Measurements from ENCODE around the gene ASB13.

The ASB13 gene

GRCh38 chr10:5633166-5633749 is 33.1 kb downstream of the ASB13 start:
- no peak for DNase-seq (ENCODE audit: low read depth)
- H3K4me3 ChIP-seq (ENCODE audit: control insufficient read depth, low read depth, low read length): no peak overlapping the region
- TF ChIP-seq CTCF (conservative IDR thresholded peaks at IDR 0.05; ENCODE audit: control insufficient read depth, insufficient read depth, low read depth, low read length): no peak

DNA sequence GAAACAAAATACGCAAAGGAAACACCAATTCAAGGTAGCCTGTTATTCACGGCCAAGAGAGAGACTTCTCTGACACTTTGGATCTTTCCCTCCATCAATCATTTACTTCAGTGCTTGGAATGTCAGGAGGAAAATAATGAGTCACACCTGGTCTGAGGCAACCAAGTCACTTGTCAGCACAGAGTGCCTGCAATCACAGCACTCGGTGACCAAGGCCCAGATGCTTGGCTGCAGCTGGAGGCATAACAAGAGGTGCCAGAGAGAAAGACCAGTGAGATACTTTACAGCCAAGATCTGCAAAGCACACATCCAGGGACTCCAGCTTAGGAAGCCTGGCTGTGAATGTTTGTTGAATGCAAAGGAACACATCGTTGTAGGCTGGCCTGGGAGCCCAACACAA is 33.9 kb downstream of the ASB13 start:
- H3K4me3 ChIP-seq (ENCODE audit: control insufficient read depth, low read depth, low read length): no peak overlapping the region
- no peak for TF ChIP-seq CTCF (conservative IDR thresholded peaks at IDR 0.05; ENCODE audit: control insufficient read depth, insufficient read depth, low read depth, low read length)
- DNase-seq (ENCODE audit: low read depth): peak; percentile 42

DNA sequence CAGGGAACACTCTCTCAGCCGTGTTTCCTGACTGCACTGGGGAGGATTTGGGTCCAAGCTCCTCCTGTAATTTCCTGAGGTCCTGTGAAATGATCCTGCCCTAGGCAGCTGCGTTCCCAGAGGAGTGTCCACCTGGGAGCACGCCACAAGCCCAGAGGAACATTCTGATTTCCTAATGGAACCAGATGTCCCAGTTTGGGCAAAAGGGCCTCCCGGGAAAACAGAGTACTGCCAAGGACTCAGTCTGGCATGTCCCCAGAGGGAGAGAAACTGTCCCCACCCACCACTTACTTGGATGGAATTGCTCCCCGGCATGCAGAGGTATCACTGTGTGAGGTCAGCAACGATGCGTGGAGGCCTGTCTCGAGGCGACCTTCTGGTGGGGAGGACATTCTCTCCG is 34.5 kb downstream of the ASB13 start:
- no peak for TF ChIP-seq CTCF (conservative IDR thresholded peaks at IDR 0.05; ENCODE audit: control insufficient read depth, insufficient read depth, low read depth, low read length)
- DNase-seq (ENCODE audit: low read depth): peak; percentile 24
- H3K4me3 ChIP-seq (ENCODE audit: control insufficient read depth, low read depth, low read length): no peak overlapping the region

- TF ChIP-seq CTCF (conservative IDR thresholded peaks at IDR 0.05; ENCODE audit: control insufficient read depth, insufficient read depth, low read depth, low read length): no peak
- no peak overlapping the region for H3K4me3 ChIP-seq (ENCODE audit: control insufficient read depth, low read depth, low read length)
- DNase-seq (ENCODE audit: low read depth): no peak
Observed at GRCh38 chr10:5630112-5630436, 36.3 kb downstream of the ASB13 start.

- TF ChIP-seq CTCF (conservative IDR thresholded peaks at IDR 0.05; ENCODE audit: control insufficient read depth, insufficient read depth, low read depth, low read length): peak; percentile 100
- no peak overlapping the region for H3K4me3 ChIP-seq (ENCODE audit: control insufficient read depth, low read depth, low read length)
Observed at GRCh38 chr10:5629303-5630111, 36.9 kb downstream of the ASB13 start.

GRCh38 chr10:5628451-5629302 is 37.7 kb downstream of the ASB13 start:
- TF ChIP-seq CTCF (conservative IDR thresholded peaks at IDR 0.05; ENCODE audit: control insufficient read depth, insufficient read depth, low read depth, low read length): no peak
- DNase-seq (ENCODE audit: low read depth): peak; percentile 62
- peak overlapping the region; percentile 37 for H3K4me3 ChIP-seq (ENCODE audit: control insufficient read depth, low read depth, low read length)

More at GRCh38 chr10:5629303-5630111, 36.9 kb downstream of the ASB13 start:
- DNase-seq (ENCODE audit: low read depth): peak; percentile 85
